HG02571 (cell line): Measurements from ENCODE around the gene EOLA2.
"Not testable (repeated sequence)": the region's sequence is repeated elsewhere in the genome, so short reads cannot be mapped to it uniquely, and the experiment has no call there.

Source experiments
- ATAC-seq: cut with Tn5 transposase; IDR thresholded peaks from one replicate; pipeline ENCODE4 v1.9.1; 2021; ENCODE audit warnings: mild to moderate bottlenecking, moderate library complexity; ENCODE audit not compliant: unreplicated experiment

Gene EOLA2

GRCh38 chrX:149938427-149938880 lies at the start of gene EOLA2:
EOLA2 (minus strand) TSS chrX:149938491; CDS start chrX:149933874, 4,617 bp downstream.
- ATAC-seq, result peak; percentile 65

DNA sequence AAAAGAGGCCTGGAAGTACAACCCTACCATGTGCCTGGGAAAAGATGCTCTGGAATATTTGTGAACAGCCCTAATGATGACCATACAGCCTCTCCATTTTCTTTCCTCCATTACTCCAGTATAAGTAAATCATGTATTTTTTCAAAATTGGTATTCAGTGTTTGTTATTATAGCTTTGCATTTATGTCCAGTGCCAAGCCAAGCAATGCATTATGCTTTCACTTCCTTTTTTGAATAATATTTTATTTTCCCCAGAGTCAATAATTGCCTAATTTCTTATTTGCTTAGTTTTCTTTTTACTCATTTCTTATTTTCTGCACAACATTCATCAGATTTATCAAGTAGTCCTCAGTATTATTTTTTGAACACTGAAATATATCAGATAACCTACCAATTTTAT lies 49.3 kb upstream of the EOLA2 start:
- ATAC-seq, result no peak

DNA sequence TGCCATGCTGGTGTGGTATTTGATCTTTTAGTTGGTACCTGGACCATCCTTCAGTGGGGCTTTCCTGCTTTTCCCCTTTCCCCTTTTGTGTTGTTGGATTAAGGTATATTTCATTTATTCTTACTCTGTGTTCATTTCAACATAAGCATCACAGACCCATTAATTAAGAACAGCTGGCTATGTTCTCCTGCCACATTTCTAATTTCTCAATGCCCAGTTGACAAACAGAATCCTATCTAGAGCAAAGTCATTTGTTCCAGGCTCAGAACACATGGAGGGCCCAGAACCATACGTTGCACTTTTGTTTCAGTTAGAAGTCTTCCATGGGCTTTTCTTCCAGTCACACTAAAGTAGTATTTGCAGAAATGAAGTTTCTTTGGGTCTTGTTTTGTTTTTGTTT lies 46.1 kb upstream of the EOLA2 start:
- no peak for ATAC-seq

- ATAC-seq, result no peak
These were observed 44.0 kb upstream of the EOLA2 start for GRCh38 chrX:149982310-149982709.

DNA sequence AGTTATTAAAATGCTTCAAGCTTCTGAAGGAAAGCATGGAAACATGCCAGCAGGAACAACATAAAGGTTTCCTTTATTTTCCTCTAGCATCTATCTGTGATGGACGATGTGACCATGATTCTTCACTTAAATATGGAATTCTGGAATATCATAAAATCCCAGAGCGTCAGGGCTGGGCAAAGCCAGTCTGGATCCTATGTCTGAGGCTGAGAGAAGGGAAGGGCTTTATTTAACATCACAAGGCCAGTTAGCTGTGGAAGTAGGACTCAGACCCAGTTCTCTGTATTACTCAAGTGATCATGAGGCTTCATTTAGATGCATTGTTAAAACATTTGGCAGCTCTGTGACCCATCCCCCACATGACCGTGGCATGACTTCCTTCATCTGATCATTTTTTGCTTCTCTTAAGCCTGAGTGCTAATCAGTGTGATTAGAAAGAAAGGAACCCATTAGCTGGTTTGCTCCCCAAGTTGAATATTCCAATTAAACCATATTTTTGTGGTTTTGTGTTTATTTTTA lies 40.9 kb upstream of the EOLA2 start:
- no peak for ATAC-seq

DNA sequence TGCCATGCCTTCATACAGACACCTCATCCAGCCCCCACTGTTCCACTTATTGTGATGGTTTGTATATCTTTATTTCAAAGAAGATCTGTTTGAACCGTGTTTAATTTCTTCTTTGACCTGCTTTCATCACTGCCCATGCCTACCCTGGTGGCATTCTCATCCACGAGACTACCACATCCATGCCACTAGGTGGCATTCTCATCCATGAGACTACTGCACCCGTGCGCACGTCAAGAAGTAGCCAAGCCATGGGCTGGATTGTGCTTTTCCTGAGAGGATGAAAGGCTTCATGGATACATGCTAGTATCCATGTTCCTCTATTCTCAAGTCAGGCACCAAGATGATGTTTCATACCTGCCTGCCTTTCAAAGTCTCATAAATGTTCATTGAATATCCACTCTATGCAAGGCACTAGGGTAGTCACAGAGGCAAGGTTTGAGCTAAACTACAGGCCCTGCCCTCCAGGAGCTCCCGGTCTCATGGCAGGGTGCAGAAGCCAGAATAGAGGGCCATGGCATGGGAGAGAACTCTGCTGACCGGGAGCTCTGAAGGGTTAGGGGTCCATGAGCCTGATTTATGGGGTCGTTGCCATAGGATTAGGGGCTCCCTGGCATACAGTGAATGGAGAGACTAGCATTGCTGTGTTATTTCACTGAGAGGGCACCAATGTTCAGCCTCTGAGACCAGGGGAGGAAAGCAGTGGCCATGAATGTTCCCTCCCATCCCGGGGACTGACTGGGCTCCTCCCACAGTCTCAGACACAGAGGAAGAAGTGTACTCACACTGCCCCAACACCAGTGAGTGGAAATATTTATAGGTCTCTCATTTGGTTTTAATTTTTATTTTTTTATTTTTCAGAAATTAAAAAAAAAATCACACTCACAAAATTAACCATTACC lies 24.8 kb upstream of the EOLA2 start:
- ATAC-seq, result no peak

DNA sequence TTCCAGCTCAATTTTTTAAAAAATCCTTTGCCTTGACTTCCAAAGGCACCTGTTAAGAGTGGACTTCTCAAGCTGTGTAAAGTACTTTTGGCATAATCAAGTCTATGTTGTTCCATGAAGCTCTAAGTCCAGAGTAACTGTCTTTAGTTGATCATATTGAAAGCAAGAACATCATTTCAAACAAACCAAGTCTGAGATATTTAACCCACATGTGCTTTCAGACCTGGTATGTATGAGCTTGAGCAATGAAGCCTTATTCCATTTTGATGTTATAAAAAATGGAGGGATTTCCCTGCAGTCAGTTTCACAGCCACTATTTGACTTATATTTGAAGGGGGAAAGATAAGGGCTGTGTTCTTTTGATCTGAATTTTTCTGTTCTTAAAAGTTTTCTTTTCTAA lies 23.7 kb upstream of the EOLA2 start:
- ATAC-seq, result no peak

DNA sequence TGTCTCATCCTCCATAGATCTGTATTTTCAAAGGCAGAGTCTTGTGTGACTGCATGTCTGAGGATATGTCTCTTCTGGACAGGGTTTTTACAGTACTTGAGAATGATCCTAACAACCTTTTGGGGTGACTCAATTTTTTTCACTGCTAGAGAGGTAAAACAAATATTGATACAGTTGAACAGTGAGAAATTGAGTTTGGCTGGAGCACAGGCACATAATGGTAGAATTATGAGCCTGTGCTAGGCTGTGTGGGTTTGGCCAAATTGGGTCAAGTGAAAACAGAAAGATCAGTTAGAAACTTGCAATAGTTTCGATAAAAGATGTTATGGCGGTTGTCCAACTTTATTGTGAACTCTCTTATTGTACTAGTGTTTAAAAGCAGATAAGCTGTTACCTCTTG lies 23.3 kb upstream of the EOLA2 start:
- ATAC-seq, result no peak

DNA sequence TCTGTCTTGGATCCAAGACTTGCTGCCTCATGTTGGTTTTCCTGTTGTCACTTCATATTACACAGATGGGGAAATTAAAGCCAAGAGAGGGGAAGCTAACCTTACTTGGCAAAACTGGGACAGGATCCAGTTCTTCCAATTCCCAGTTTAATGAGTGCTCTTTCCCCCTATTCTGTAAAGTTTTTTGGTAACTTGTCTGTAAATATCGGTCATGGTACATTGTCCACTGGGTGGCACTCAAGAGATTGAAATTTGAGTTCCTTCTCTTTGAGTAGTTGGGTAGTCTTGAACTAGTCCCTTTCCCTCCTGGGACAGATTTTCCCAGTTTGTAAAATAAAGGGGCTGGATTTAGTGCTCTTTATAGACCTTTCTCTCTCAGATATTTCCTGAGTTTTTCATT lies 12.4 kb upstream of the EOLA2 start:
- ATAC-seq, result no peak

GRCh38 chrX:149949743-149950436 lies 11.6 kb upstream of the EOLA2 start:
- ATAC-seq, result no peak

DNA sequence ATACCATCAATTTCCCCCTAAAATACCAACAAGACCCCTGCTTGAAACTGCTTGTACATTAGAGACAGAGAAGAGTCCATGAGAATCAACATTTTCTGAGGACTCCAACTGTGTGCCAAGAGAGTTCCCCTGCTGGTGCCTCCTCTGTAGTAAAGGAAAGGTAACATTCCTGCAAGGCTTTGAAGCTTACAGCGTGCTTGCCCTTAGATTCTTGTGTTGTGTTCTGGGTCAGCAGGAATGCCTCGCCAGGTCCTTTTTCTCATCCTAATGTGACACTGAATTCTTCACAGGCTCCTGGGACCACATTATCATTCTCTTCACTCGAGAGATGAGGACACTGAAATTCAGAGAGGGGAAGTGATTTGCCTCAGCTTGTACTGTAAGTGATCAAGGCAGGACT lies 9.7 kb upstream of the EOLA2 start:
- no peak for ATAC-seq

DNA sequence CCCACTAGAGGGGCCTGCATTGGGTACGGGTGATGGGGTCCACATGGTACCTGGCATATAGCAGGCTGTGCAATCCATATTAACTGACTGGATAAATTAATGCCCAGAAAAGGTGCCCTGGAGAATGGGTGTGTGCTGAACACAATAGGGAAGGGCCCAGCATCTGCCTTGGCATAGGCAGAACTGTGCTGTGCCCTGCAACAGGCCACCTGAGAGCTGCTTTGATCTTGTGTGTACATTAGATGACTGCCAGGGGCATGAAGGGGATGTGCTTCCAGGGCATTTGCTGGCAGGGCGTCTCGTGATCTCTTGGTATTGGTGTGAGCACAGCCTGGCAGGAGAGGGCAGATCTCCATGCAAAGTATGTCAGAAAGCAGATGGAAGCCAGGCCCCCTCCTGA lies 8.6 kb upstream of the EOLA2 start:
- not testable (repeated sequence) for ATAC-seq

DNA sequence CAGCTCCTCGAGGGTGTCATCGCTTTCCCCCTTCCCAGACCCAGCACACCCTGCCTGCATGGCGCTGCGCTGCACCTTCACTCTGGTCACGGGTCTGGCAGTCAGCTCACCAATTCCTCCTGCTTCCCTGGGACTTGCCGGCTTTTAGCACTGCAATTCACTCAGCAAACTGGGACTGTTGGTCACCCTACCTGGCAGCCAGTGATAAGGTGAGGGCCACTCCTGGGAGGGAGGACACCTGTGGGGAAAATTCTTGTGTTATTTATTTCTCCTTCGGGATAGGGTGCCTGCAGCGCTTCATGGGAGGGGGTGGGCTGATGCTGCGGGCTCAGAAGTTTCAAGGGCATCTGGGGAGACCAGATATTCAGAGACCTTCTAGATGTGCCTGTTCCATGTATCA lies 7.5 kb upstream of the EOLA2 start:
- not testable (repeated sequence) for ATAC-seq

GRCh38 chrX:149945087-149945670 lies 6.9 kb upstream of the EOLA2 start:
- ATAC-seq, result not testable (repeated sequence)

GRCh38 chrX:149940674-149941024 lies 2.4 kb upstream of the EOLA2 start:
- ATAC-seq, result not testable (repeated sequence)

- ATAC-seq, result peak; percentile 38
These were observed 1.8 kb upstream of the EOLA2 start for GRCh38 chrX:149939905-149940673.

- peak; percentile 5 for ATAC-seq
These were observed 1.3 kb upstream of the EOLA2 start for GRCh38 chrX:149939655-149939904.

DNA sequence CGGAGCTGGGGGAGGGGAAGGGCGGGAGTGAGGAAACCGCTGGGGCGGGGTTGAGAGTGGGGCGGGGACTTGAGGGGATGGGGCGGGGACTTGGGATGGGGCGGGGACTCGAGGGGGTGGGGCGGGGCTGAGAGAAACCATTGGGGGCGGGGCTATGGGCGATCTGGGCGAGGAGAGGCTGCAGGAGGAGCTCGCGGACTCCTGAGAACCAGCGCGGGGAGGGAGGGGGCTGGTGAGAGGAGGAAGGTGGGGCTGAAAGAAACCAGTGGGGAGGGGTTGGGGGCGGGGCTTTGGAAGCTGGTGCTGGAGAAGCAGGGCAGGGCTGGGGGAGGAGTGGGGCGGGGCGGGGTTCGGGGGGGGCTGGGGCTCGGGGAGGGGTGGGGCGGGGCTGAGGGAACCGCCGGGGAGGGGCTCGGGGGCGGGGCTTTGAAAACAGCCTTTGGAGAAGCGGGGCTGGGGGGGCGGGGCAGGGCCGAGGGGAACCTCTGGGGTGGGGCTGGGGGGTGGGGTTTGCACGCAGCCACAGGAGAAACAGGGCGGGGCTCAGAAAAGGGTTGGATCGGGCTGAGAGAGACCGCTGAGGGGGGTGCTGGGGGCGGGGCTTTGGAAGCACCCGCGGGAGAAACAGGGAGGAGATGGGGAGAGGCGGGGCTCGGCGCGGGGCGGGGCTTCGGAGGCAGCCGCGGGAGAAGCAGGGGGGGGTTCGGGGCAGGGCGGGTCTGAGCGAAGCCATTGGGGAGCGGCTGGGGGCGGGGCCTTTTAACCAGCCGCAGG lies 777 bp upstream of the EOLA2 start:
- ATAC-seq, result peak; percentile 6

- ATAC-seq, result no peak
These were observed 342 bp downstream of the EOLA2 start for GRCh38 chrX:149937871-149938426.

GRCh38 chrX:149937328-149937727 lies 963 bp downstream of the EOLA2 start:
- not testable (repeated sequence) for ATAC-seq
